Activated T-helper 1 cell treated with anti-CD3 and anti-CD28 coated beads, Interleukin-12 subunit alpha, Interleukin-12 subunit beta, Interleukin-2, Interleukin-4 antibody, amounts not matched to agents 30 ng/mL and 10 ng/mL and 1 ng/mL, durations not matched to agents 14 hours and 24 hours and 36 hours (primary cell): ENCODE data around the gene ARHGAP31. TPM values are rescaled to one million over a fixed set of nuclear protein-coding genes. Genes with fewer than 3 reads are reported as not detected.
"Not testable (repeated sequence)": the region's sequence is repeated elsewhere in the genome, so short reads cannot be mapped to it uniquely, and the experiment has no call there.

ENCODE experiments used
- DNase-seq: peaks from one replicate; pipeline ENCODE4 v3.0.0; 2021; ENCODE audit warnings: low spot score
- H3K27ac Mint-ChIP-seq: one replicate; pipeline ENCODE4 v1.8.0; 2021; ENCODE audit warnings: mild to moderate bottlenecking, mixed read lengths
- H3K27me3 Mint-ChIP-seq: one replicate; pipeline ENCODE4 v1.8.0; 2022; ENCODE audit warnings: mild to moderate bottlenecking, moderate library complexity, mixed read lengths; ENCODE audit not compliant: insufficient read depth
- H3K36me3 Mint-ChIP-seq: one replicate; pipeline ENCODE4 v1.8.0; 2021; ENCODE audit warnings: low read depth, mixed read lengths
- H3K4me1 Mint-ChIP-seq: one replicate; pipeline ENCODE4 v1.8.0; 2021; ENCODE audit warnings: low read depth, mixed read lengths
- H3K4me3 Mint-ChIP-seq: one replicate; pipeline ENCODE4 v1.8.0; 2021; ENCODE audit warnings: mild to moderate bottlenecking, moderate library complexity, mixed read lengths
- H3K9me3 Mint-ChIP-seq: one replicate; pipeline ENCODE4 v1.8.0; 2021; ENCODE audit warnings: mixed read lengths
- intact Hi-C: fragments of 100-400 bp; cut with micrococcal nuclease; formaldehyde crosslinking; loops from one replicate; pipeline ENCODE4 v1.15.1; 2024
- total RNA-seq: library from RNA; stranded (reverse); gene quantifications from 2 replicates; pipeline ENCODE4 v1.2.3, GENCODE V29; 2022

ARHGAP31 gene
- total RNA-seq, 1 donor from 2014 or later: 8.0 TPM

GRCh38 chr3:119362940-119363725 is 69.0 kb downstream of the ARHGAP31 start:
- no peaks in the 10 kb centered on the region for H3K4me1 Mint-ChIP-seq
- H3K27me3 Mint-ChIP-seq: no peaks in the 10 kb centered on the region
- no peak overlapping the region for H3K27ac Mint-ChIP-seq
- DNase-seq: no peak
- intact Hi-C loops: no loop called here
- H3K4me3 Mint-ChIP-seq: no peak overlapping the region
- no peaks in the 10 kb centered on the region for H3K36me3 Mint-ChIP-seq
- no peaks in the 10 kb centered on the region for H3K9me3 Mint-ChIP-seq

DNA sequence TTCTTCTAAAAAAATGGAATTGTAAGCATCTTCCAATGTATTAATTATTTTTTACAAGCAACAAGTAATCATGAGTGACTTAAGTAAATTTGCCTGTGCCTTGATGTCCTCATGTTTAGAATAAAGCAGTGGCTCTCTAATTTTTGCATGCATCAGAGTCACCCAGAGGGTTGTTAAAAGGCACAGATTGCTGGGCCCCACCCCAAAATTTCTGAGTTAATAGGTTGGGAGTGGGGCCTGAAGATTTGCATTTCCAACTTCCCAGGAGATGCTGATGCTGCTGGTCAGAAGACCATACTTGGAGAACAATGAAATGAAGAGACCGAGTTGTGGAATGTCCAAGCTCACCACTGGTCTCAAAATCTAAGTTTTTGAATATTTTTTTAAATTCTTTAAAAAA is 70.2 kb downstream of the ARHGAP31 start:
- H3K4me3 Mint-ChIP-seq: no peak overlapping the region
- no peak for DNase-seq
- no peak overlapping the region for H3K27ac Mint-ChIP-seq
- no peaks in the 10 kb centered on the region for H3K9me3 Mint-ChIP-seq
- H3K4me1 Mint-ChIP-seq: no peaks in the 10 kb centered on the region
- H3K36me3 Mint-ChIP-seq: no peaks in the 10 kb centered on the region
- intact Hi-C loops: no loop called here
- no peaks in the 10 kb centered on the region for H3K27me3 Mint-ChIP-seq

GRCh38 chr3:119365418-119365817 is 71.2 kb downstream of the ARHGAP31 start:
- intact Hi-C loops: no loop called here
- H3K9me3 Mint-ChIP-seq: no peaks in the 10 kb centered on the region
- no peaks in the 10 kb centered on the region for H3K4me1 Mint-ChIP-seq
- no peak for DNase-seq
- H3K4me3 Mint-ChIP-seq: no peak overlapping the region
- H3K36me3 Mint-ChIP-seq: no peaks in the 10 kb centered on the region
- no peaks in the 10 kb centered on the region for H3K27me3 Mint-ChIP-seq
- H3K27ac Mint-ChIP-seq: no peak overlapping the region

- Mint-ChIP-seq H3K27ac (no peak overlapping the region), H3K4me3 (no peak overlapping the region), H3K4me1 (no peaks in the 10 kb centered on the region), H3K27me3 (no peaks in the 10 kb centered on the region), H3K36me3 (peaks cover 1% of the 10 kb centered on the region), H3K9me3 (no peaks in the 10 kb centered on the region)
- DNase-seq: no peak
- intact Hi-C loops: no loop called here
Measured at GRCh38 chr3:119367000-119367399, 72.8 kb downstream of the ARHGAP31 start.

- Mint-ChIP-seq H3K27ac (no peak overlapping the region), H3K9me3 (no peaks in the 10 kb centered on the region), H3K4me1 (no peaks in the 10 kb centered on the region), H3K36me3 (peaks cover 1% of the 10 kb centered on the region), H3K4me3 (no peak overlapping the region), H3K27me3 (no peaks in the 10 kb centered on the region)
- intact Hi-C loops: no loop called here
- no peak for DNase-seq
Measured at GRCh38 chr3:119368298-119368697, 74.1 kb downstream of the ARHGAP31 start.

DNA sequence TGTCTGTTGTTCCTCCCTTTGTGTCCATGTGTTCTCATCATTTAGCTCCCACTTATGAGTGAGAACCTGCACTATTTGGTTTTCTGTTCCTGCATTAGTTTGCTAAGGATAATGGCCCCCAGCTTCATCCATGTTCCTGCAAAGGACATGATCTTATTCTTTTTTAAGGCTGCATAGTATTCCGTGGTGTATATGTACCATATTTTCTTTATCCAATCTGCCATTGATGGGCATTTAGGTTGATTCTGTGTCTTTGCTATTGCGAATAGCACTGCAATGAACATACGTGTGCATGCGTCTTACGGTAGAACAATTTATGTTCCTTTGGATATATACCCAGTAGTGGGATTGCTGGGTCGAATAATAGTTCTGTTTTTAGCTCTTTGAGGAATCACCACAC is 77.6 kb downstream of the ARHGAP31 start:
- H3K4me3 Mint-ChIP-seq, intact Hi-C loops, H3K27ac Mint-ChIP-seq, H3K9me3 Mint-ChIP-seq, H3K36me3 Mint-ChIP-seq, H3K4me1 Mint-ChIP-seq, H3K27me3 Mint-ChIP-seq, DNase-seq: not testable (repeated sequence)

DNA sequence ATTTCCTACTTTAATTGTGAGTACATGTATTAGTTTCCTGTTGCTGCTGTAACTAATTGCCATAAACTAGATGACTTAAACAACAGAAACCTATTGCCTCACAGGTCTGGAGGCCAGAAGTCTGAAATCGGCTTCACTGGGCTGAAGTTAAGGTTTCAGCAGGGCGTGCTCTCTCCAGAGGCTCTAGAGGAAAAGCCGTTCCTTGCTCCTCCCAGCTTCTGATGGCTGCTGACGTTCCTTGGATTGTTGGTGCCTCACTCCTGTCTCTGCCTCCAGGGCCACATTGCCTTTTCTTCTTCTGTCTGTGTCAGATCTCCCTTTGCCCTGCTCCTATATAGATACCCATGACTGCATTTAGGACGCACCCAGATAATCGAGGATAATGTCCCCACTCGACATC is 80.9 kb downstream of the ARHGAP31 start:
- no peaks in the 10 kb centered on the region for H3K27me3 Mint-ChIP-seq
- no peak overlapping the region for H3K27ac Mint-ChIP-seq
- no peaks in the 10 kb centered on the region for H3K4me1 Mint-ChIP-seq
- H3K4me3 Mint-ChIP-seq: no peak overlapping the region
- H3K9me3 Mint-ChIP-seq: no peaks in the 10 kb centered on the region
- H3K36me3 Mint-ChIP-seq: peaks cover 1% of the 10 kb centered on the region
- intact Hi-C loops: no loop called here
- DNase-seq: no peak

DNA sequence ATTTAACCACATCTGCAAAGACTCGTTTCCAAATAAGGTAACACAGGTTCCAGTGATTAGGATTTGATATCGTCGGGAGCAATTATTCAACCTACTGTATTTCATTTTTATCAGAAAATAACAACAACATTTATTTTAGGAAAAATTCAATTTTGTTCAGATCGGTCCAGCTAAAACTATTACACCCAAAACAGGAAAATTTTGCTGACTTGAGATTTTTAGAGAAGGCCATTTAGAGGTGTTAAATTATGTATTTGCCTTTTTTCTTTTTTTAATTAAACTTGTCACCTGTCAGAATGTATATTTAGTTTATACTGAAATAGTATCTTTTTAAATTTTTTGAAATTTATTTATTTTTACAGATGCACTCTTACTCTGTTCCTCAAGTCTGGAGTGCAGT is 81.3 kb downstream of the ARHGAP31 start:
- Mint-ChIP-seq H3K27ac (no peak overlapping the region), H3K9me3 (no peaks in the 10 kb centered on the region), H3K36me3 (peaks cover 1% of the 10 kb centered on the region), H3K4me1 (no peaks in the 10 kb centered on the region), H3K27me3 (no peaks in the 10 kb centered on the region), H3K4me3 (no peak overlapping the region)
- intact Hi-C loops: no loop called here
- DNase-seq: no peak

DNA sequence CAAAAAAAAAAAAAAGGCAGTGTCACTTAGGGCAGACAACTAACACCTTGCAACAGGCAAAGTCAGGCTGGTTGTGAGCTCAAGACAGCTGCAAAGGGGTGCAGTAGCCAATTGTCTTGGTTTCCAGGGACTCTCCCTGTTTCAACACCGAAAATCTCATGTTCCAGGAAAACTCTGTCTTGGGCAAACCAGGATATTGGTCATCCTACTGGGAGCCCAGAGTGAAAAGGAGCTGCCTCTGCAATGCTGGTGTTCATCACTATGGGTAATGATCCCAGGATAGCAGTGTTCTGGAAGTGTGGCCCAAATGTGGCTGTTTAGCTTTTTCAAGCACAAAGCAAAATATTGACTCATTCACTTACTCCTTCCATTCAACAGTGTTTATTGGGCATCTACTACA is 82.6 kb downstream of the ARHGAP31 start:
- H3K36me3 Mint-ChIP-seq: no peaks in the 10 kb centered on the region
- no peaks in the 10 kb centered on the region for H3K27me3 Mint-ChIP-seq
- no peaks in the 10 kb centered on the region for H3K9me3 Mint-ChIP-seq
- no peak for DNase-seq
- no peak overlapping the region for H3K4me3 Mint-ChIP-seq
- H3K27ac Mint-ChIP-seq: no peak overlapping the region
- H3K4me1 Mint-ChIP-seq: no peaks in the 10 kb centered on the region
- intact Hi-C loops: no loop called here

GRCh38 chr3:119378259-119378803 is 84.1 kb downstream of the ARHGAP31 start:
- Mint-ChIP-seq H3K4me1 (no peaks in the 10 kb centered on the region), H3K4me3 (no peak overlapping the region), H3K9me3 (no peaks in the 10 kb centered on the region), H3K27me3 (no peaks in the 10 kb centered on the region), H3K36me3 (no peaks in the 10 kb centered on the region), H3K27ac (no peak overlapping the region)
- intact Hi-C loops: no loop called here
- DNase-seq: no peak

GRCh38 chr3:119380697-119381096 is 86.5 kb downstream of the ARHGAP31 start:
- intact Hi-C loops: no loop called here
- no peak overlapping the region for H3K27ac Mint-ChIP-seq

GRCh38 chr3:119382134-119382533 is 88.0 kb downstream of the ARHGAP31 start:
- DNase-seq: no peak
- Mint-ChIP-seq H3K27ac (no peak overlapping the region), H3K4me1 (no peaks in the 10 kb centered on the region), H3K27me3 (peaks cover 2% of the 10 kb centered on the region), H3K9me3 (no peaks in the 10 kb centered on the region), H3K4me3 (no peak overlapping the region), H3K36me3 (no peaks in the 10 kb centered on the region)
- intact Hi-C loops: no loop called here

More at GRCh38 chr3:119380697-119381096, 86.5 kb downstream of the ARHGAP31 start:
- DNase-seq: no peak
- Mint-ChIP-seq H3K4me1 (no peaks in the 10 kb centered on the region), H3K4me3 (no peak overlapping the region), H3K9me3 (no peaks in the 10 kb centered on the region), H3K36me3 (no peaks in the 10 kb centered on the region), H3K27me3 (peaks cover 2% of the 10 kb centered on the region)

DNA sequence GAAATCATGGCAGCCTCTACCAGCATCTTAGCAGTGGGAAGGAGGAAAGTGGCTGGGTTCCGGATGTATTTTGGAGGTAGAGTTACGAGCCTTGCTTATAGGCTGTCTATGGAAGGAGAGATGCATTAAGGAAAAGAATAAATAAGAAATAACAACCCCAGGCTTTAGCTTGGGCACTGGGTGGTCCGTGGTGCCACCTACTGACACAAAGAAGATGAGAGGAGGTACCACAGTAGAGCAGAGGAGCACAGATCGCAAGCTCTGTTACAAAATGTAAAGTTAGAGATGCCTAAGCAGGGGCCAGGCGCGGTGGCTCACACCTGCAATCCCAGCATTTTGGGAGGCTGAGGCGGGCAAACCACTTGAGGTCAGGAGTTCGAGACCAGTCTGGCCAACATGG is 94.4 kb downstream of the ARHGAP31 start:
- Mint-ChIP-seq H3K4me3 (no peak overlapping the region), H3K9me3 (no peaks in the 10 kb centered on the region), H3K4me1 (no peaks in the 10 kb centered on the region), H3K27ac (no peak overlapping the region), H3K27me3 (peaks cover 3% of the 10 kb centered on the region), H3K36me3 (peaks cover 1% of the 10 kb centered on the region)
- intact Hi-C loops: no loop called here
- DNase-seq: no peak
